ENCODE data around the gene POGLUT2.

POGLUT2 gene

DNA sequence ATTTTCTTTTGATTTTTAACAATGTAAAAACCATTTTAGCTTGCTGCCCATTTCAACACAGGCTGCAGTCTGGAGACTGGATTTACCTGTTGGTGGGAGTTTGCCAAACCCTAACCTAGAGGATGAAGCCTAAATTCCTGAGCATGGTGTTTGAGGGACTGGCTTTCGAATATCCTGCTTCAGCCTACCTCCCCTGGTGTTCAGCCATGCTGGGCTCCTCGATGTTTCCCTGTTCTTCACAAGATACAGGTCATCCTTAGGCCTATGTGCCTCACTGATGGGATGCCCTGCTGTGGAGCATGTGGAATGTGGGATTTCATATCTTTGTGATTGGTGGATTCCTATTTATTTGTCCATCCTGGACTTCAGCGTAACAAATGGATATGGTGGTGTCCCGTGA is 26.6 kb upstream of the POGLUT2 start:
- TF ChIP-seq, protein P1, sequence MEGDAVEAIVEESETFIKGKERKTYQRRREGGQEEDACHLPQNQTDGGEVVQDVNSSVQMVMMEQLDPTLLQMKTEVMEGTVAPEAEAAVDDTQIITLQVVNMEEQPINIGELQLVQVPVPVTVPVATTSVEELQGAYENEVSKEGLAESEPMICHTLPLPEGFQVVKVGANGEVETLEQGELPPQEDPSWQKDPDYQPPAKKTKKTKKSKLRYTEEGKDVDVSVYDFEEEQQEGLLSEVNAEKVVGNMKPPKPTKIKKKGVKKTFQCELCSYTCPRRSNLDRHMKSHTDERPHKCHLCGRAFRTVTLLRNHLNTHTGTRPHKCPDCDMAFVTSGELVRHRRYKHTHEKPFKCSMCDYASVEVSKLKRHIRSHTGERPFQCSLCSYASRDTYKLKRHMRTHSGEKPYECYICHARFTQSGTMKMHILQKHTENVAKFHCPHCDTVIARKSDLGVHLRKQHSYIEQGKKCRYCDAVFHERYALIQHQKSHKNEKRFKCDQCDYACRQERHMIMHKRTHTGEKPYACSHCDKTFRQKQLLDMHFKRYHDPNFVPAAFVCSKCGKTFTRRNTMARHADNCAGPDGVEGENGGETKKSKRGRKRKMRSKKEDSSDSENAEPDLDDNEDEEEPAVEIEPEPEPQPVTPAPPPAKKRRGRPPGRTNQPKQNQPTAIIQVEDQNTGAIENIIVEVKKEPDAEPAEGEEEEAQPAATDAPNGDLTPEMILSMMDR (IDR thresholded peaks at IDR 0.05; ENCODE audit: control extremely low read depth, extremely low read depth, low read depth, missing control alignments) = no peak
- ChIA-PET CTCF (interaction anchor here (1.7 to 1.8 kb wide), 2 partner anchors 12 to 16 kb away, joined by 4 to 6 read pairs; no protein-coding TSS in a partner anchor), POLR2A (no interaction called here)
- no peak for DNase-seq (ENCODE audit: extremely low spot score)

DNA sequence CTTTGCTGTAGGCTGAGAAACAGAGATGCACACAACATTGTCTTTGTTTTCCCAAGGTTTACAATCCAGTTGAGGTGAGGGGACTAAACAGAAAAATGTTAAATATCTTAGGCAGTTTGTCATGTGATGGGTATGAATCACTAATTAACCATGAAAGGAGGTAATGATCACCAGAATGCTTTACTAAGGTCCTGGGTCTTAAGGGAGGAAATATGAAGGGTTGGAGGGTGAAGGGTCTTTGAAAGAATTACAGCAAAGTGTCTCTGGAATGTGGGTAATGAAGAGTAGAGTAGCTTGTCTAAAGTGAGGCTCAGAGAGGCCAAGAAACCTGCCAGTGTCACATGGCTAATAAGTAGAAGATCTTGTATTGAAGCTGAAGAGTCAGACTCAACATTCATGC is 19.1 kb upstream of the POGLUT2 start:
- POLR2A ChIA-PET = no interaction called here
- CTCF ChIA-PET = no interaction called here
- TF ChIP-seq, protein P1 (IDR thresholded peaks at IDR 0.05; ENCODE audit: control extremely low read depth, extremely low read depth, low read depth, missing control alignments) = no peak
- no peak for DNase-seq (ENCODE audit: extremely low spot score)

DNA sequence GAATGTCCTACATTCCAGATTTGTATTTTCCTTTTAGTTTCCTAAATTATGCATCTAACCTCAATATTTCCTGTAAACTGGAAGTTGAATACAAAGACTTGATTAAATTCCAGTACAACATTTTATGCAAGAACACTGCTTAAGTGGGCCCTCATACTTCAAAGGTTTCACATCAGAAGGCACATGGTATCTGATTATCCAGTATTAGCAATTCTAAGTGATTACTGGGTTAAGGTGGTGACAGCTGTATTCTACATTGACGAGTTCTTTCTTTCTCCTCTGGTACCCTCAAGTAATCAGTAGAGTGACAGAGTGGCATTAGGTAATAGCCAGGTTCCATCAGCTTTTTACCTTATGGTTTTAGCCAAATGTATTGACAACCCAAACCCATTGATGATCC is 18.5 kb upstream of the POGLUT2 start:
- TF ChIP-seq, protein P1 (IDR thresholded peaks at IDR 0.05; ENCODE audit: control extremely low read depth, extremely low read depth, low read depth, missing control alignments) = no peak
- CTCF ChIA-PET = no interaction called here
- POLR2A ChIA-PET = no interaction called here
- DNase-seq (ENCODE audit: extremely low spot score) = no peak

DNA sequence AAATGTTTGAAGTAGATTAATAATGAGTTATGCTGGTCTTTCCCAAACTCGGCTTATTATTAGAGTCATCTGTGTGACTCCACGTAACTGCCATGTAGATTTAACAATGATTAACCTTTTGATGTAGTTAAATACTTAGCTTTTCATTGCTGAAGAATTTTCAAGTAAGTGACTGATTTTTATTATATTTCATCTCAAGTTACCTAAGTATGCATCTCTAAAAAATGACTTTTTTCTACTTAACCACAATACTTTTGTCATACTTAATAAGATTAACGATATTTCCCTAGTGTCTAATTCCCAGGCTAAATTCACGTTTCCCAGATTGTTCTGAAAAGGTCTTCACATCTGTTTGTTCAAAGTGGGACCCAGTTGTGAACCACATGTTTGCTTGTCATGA is 17.9 kb upstream of the POGLUT2 start:
- POLR2A ChIA-PET = no interaction called here
- CTCF ChIA-PET = no interaction called here
- TF ChIP-seq, protein P1 (IDR thresholded peaks at IDR 0.05; ENCODE audit: control extremely low read depth, extremely low read depth, low read depth, missing control alignments) = no peak
- no peak for DNase-seq (ENCODE audit: extremely low spot score)

DNA sequence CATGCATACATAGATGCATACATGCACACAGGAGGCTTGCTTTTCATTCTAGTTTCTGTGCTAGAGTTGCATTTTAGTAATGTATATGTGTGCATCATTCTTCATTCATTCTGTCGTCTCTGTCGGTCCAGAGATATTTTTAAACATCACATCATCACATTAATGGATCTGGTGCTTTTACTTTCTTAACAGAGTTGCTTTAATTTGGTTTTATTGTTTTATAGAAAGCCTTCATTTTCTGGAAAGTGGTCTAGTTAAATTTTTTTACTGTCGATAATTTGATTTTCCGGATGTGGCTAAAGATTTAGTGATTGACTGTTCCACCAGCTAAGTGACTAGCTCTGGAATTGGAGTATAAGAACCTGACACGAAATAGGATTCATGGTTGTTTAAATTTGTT is 17.0 kb upstream of the POGLUT2 start:
- ChIA-PET CTCF (interaction anchor here (1.1 to 3.4 kb wide), 7 partner anchors 9 to 236 kb away, joined by 3 to 17 read pairs (median 4); partner anchors contain the start of genes ERCC5 and TEX30), POLR2A (no interaction called here)
- no peak for DNase-seq (ENCODE audit: extremely low spot score)
- TF ChIP-seq, protein P1 (IDR thresholded peaks at IDR 0.05; ENCODE audit: control extremely low read depth, extremely low read depth, low read depth, missing control alignments) = no peak

DNA sequence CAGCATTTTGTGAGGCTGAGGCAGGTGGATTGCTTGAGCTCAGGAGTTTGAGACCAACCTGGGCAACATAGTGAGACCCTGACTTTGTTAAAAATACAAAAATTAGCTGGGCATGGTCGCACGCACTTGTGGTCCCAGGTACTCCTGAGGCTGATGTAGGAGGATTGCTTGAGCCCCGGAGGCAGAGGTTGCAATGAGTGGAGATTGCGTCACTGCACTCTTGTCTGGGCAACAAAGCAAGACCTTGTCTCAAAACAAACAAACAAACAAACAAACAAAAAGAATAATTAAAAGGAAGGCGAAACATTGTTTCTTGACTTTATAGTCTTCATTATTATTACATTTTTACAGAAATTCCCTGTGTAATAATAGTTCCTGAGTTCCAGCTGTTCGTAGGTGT is 16.0 kb upstream of the POGLUT2 start:
- TF ChIP-seq, protein P1 (IDR thresholded peaks at IDR 0.05; ENCODE audit: control extremely low read depth, extremely low read depth, low read depth, missing control alignments) = no peak
- POLR2A ChIA-PET = no interaction called here
- CTCF ChIA-PET = interaction anchor here (0.9 to 3.4 kb wide), 11 partner anchors 10 to 235 kb away, joined by 3 to 17 read pairs (median 4); partner anchors contain the start of genes ERCC5 and TEX30
- DNase-seq (ENCODE audit: extremely low spot score) = no peak

All from GM10248 (cell line).